Measurements from ENCODE around the gene CTNND2.
"Not testable (repeated sequence)": the region's sequence is repeated elsewhere in the genome, so short reads cannot be mapped to it uniquely, and the experiment has no call there.

CTNND2 gene

DNA sequence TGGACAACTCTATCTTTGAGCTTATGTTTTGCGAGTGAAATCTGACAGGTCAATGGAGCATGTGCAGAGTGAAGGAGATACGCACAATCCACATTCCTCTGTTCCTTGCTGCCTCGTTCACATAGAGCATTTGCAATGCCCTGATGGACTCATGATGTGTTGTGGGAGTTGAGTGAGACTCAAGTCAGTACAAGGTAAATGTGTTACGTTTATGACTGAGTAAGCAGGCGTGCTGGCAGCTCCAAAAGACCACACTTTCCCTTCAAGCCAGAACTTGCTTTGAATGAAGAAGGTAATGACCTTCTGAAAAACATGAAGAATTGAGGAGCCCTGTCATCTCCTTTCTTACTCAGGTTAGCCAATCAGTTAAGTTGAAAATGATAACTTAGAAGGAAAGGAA is 477.8 kb downstream of the CTNND2 start:
- Histone ChIP-seq H3K4me1 (ENCODE audit: control insufficient read depth, insufficient read depth, low read length) (no peaks in the 10 kb centered on the region), H3K9ac (ENCODE audit: low read depth, low read length) (no peak overlapping the region), H3K27me3 (ENCODE audit: control insufficient read depth, insufficient read depth, low read length) (no peaks in the 10 kb centered on the region), H3K9me3 (ENCODE audit: control insufficient read depth, insufficient read depth, low read length) (no peaks in the 10 kb centered on the region), H3K36me3 (ENCODE audit: control insufficient read depth, insufficient read depth, low read length) (no peaks in the 10 kb centered on the region), H3K4me3 (ENCODE audit: low read depth, low read length) (no peak overlapping the region)

DNA sequence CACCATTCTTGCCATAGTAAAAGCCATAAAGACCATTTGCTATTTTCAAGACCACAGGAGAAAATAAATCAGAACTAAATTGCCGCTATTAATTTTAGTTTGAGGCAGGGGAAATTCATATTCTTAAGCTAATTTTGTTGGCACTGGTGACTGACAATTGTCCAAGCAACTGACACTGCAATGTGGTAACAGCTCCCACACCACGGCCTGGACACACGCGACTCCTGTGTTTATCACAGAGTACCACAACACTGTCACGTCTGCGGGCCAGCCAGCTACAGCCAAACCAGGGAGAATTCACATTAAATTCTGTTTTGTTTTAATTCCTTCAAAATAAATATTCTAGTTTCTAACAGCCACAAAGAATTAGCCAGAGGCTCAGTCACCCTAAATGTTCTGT is 481.9 kb downstream of the CTNND2 start:
- Histone ChIP-seq H3K36me3 (ENCODE audit: control insufficient read depth, insufficient read depth, low read length) (no peaks in the 10 kb centered on the region), H3K4me3 (ENCODE audit: low read depth, low read length) (no peak overlapping the region), H3K4me1 (ENCODE audit: control insufficient read depth, insufficient read depth, low read length) (no peaks in the 10 kb centered on the region), H3K9ac (ENCODE audit: low read depth, low read length) (no peak overlapping the region), H3K27me3 (ENCODE audit: control insufficient read depth, insufficient read depth, low read length) (no peaks in the 10 kb centered on the region), H3K9me3 (ENCODE audit: control insufficient read depth, insufficient read depth, low read length) (no peaks in the 10 kb centered on the region)

DNA sequence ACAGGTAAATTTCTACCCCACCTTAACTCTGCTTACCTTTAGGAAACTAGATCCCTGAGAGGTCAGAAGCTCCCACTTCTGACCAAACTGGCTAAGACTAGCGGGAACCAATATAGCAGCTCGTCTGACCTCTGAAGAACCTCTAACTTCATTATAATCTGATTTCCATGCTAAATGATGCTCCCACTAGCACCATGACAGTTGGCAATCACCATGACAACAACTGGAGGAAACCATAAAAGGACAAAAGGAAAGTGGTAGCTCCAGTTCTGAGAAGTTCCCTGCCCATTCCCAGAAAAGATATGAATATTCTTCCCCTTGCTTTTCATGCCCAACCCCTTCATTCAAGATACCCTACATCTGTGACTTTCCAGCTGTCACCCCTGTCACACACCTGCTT is 483.3 kb downstream of the CTNND2 start:
- no peaks in the 10 kb centered on the region for H3K27me3 ChIP-seq (ENCODE audit: control insufficient read depth, insufficient read depth, low read length)
- no peak overlapping the region for H3K4me3 ChIP-seq (ENCODE audit: low read depth, low read length)
- no peak overlapping the region for H3K9ac ChIP-seq (ENCODE audit: low read depth, low read length)
- no peaks in the 10 kb centered on the region for H3K36me3 ChIP-seq (ENCODE audit: control insufficient read depth, insufficient read depth, low read length)
- H3K9me3 ChIP-seq (ENCODE audit: control insufficient read depth, insufficient read depth, low read length), result no peaks in the 10 kb centered on the region
- no peaks in the 10 kb centered on the region for H3K4me1 ChIP-seq (ENCODE audit: control insufficient read depth, insufficient read depth, low read length)

DNA sequence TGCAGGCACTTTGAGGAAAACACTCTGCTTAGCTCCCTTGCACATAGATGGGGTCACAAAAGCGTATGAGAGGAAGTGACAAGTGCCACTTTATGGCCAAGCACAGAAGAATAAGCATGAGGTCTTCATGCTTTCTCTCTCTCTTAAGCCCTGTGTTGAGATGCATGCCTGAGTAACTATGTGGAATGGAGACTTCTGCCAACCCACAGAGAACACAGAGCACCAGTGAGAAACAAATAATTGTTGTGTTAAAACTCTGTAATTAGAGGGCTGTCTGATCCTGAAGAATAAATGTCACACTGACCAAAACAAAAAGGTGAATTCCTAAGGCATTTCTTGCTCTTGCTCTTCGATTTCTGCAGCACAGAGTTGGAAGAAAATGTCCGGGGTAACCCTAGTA is 488.5 kb downstream of the CTNND2 start:
- Histone ChIP-seq H3K27me3 (ENCODE audit: control insufficient read depth, insufficient read depth, low read length) (no peaks in the 10 kb centered on the region), H3K9ac (ENCODE audit: low read depth, low read length) (no peak overlapping the region), H3K4me1 (ENCODE audit: control insufficient read depth, insufficient read depth, low read length) (no peaks in the 10 kb centered on the region), H3K9me3 (ENCODE audit: control insufficient read depth, insufficient read depth, low read length) (no peaks in the 10 kb centered on the region), H3K36me3 (ENCODE audit: control insufficient read depth, insufficient read depth, low read length) (no peaks in the 10 kb centered on the region), H3K4me3 (ENCODE audit: low read depth, low read length) (no peak overlapping the region)

DNA sequence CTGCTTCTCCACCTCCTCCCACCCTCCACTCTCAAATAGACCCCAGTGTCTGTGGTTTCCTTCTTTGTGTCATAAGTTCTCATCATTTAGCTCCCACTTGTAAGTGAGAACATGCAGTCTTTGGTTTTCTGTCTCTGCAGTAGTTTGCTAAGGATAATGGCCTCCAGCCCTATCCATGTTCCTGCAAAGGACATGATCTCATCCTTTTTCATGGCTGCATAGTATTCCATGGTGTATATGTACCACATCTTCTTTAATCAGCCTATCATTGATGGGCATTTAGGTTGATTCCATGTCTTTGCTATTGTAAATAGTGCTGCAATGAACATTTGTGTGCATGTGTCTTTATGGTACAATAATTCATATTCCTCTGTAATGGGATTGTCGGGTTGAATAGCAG is 489.5 kb downstream of the CTNND2 start:
- H3K36me3 ChIP-seq (ENCODE audit: control insufficient read depth, insufficient read depth, low read length); H3K9ac ChIP-seq (ENCODE audit: low read depth, low read length); H3K27me3 ChIP-seq (ENCODE audit: control insufficient read depth, insufficient read depth, low read length); H3K9me3 ChIP-seq (ENCODE audit: control insufficient read depth, insufficient read depth, low read length); H3K4me3 ChIP-seq (ENCODE audit: low read depth, low read length); H3K4me1 ChIP-seq (ENCODE audit: control insufficient read depth, insufficient read depth, low read length): not testable (repeated sequence)

DNA sequence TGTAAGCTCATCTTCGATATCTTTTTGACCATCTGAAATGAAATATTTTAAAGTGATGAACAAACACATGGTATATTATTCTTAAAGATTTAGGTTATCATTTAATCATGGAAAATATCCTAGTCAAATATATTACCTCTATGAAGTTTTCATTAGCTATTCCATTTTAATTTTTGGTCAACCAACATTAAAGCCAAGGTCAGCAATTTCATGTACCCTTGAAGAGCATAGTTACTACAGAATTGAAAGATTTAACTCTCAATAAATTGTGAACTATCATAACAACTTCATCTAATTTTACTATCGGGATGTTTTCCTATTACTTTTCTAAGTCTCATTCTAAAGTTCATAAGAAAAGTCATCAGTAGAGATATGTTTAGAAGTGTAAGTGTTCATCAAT is 492.6 kb downstream of the CTNND2 start:
- no peaks in the 10 kb centered on the region for H3K4me1 ChIP-seq (ENCODE audit: control insufficient read depth, insufficient read depth, low read length)
- H3K9ac ChIP-seq (ENCODE audit: low read depth, low read length), result no peak overlapping the region
- H3K9me3 ChIP-seq (ENCODE audit: control insufficient read depth, insufficient read depth, low read length), result no peaks in the 10 kb centered on the region
- H3K4me3 ChIP-seq (ENCODE audit: low read depth, low read length), result no peak overlapping the region
- no peaks in the 10 kb centered on the region for H3K36me3 ChIP-seq (ENCODE audit: control insufficient read depth, insufficient read depth, low read length)
- no peaks in the 10 kb centered on the region for H3K27me3 ChIP-seq (ENCODE audit: control insufficient read depth, insufficient read depth, low read length)

DNA sequence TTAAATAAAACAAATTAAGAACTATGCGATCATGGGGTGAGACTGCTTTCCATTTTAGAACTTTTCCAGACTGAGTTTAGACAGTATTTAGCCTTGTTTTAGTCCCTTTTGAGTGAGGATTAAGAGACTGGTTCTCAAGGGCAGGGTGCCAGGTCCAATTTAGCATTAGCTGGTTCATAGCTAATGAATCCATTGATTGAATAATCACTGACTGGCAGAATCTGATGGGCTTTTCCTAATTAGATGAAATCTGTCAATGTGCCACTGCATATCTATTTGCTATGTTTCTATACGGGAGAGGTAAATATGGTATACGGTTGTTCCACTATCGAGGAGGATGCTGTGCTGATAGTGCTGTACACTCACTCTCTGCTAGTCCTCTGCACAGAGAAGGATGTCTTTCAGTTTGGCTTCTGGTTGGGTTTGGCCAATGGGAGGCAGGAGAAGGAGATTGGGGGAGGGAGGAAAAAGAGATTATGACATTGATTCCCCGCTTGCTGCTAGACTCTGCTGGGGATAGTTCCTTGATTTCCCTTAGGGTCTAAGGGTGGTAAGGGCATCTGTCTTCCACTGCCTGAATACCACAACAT is 496.6 kb downstream of the CTNND2 start:
- H3K36me3 ChIP-seq (ENCODE audit: control insufficient read depth, insufficient read depth, low read length), result no peaks in the 10 kb centered on the region
- no peaks in the 10 kb centered on the region for H3K9me3 ChIP-seq (ENCODE audit: control insufficient read depth, insufficient read depth, low read length)
- no peaks in the 10 kb centered on the region for H3K4me1 ChIP-seq (ENCODE audit: control insufficient read depth, insufficient read depth, low read length)
- no peaks in the 10 kb centered on the region for H3K27me3 ChIP-seq (ENCODE audit: control insufficient read depth, insufficient read depth, low read length)
- H3K9ac ChIP-seq (ENCODE audit: low read depth, low read length), result no peak overlapping the region
- H3K4me3 ChIP-seq (ENCODE audit: low read depth, low read length), result no peak overlapping the region

DNA sequence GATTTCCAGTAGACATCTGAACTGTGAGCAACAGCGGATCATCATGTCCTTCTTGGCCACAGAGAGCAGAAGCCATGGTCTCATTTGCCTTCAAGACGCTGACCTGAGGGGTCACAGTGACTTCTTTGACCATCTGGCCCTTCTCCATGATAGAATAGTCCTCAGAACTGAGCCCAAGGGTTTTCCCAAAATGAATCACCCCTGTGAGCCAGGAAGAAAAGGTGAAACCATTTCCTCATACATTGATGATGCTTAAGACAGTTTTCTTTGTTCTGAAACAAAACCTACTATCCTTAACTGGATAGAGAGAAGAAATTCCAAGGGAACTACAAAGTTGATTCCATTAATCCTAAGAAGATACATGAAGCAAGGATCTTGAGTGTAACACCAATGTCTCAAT is 503.9 kb downstream of the CTNND2 start:
- H3K9me3 ChIP-seq (ENCODE audit: control insufficient read depth, insufficient read depth, low read length), result no peaks in the 10 kb centered on the region
- no peaks in the 10 kb centered on the region for H3K27me3 ChIP-seq (ENCODE audit: control insufficient read depth, insufficient read depth, low read length)
- no peak overlapping the region for H3K9ac ChIP-seq (ENCODE audit: low read depth, low read length)
- no peaks in the 10 kb centered on the region for H3K4me1 ChIP-seq (ENCODE audit: control insufficient read depth, insufficient read depth, low read length)
- no peak overlapping the region for H3K4me3 ChIP-seq (ENCODE audit: low read depth, low read length)
- H3K36me3 ChIP-seq (ENCODE audit: control insufficient read depth, insufficient read depth, low read length), result no peaks in the 10 kb centered on the region

DNA sequence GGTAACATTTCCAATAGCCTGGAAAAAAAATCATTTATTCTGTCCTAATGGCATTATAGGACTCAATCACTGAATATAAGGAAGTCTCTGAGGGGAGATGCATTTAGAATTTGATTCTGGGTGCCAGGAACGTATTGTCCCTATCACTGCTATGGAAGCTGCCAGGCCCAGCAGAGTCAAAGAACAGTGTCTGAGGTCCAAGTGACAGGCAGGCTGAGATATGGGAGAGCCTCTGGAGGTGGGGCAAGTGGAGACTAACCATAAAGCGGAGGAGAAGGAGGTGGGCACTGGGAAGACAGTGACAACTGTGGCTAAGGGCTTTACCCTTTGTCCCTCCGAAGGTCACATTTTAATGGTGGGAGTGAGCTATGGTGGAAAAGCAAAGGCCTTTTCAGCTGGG is 505.5 kb downstream of the CTNND2 start:
- Histone ChIP-seq H3K4me3 (ENCODE audit: low read depth, low read length) (no peak overlapping the region), H3K4me1 (ENCODE audit: control insufficient read depth, insufficient read depth, low read length) (no peaks in the 10 kb centered on the region), H3K27me3 (ENCODE audit: control insufficient read depth, insufficient read depth, low read length) (no peaks in the 10 kb centered on the region), H3K9ac (ENCODE audit: low read depth, low read length) (no peak overlapping the region), H3K36me3 (ENCODE audit: control insufficient read depth, insufficient read depth, low read length) (no peaks in the 10 kb centered on the region), H3K9me3 (ENCODE audit: control insufficient read depth, insufficient read depth, low read length) (no peaks in the 10 kb centered on the region)

DNA sequence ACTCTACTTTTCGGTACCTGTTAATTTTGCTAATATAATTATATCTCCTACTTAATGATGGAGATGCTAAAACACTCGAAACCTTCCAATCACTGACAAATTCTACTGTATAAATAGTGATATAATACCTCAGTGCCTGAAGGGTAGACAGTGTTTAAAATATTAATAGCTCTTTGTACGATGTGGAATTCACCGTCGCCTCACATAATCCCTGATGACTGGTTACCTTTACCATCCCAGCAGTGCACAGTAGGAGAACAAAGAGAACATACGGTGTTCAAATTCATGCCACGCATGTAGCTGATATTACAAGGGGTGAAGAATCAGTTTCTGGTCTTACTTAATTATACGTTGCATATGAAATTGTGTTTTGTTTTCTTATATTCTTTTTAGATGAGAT is 506.7 kb downstream of the CTNND2 start:
- H3K9ac ChIP-seq (ENCODE audit: low read depth, low read length), result no peak overlapping the region
- no peaks in the 10 kb centered on the region for H3K36me3 ChIP-seq (ENCODE audit: control insufficient read depth, insufficient read depth, low read length)
- no peaks in the 10 kb centered on the region for H3K4me1 ChIP-seq (ENCODE audit: control insufficient read depth, insufficient read depth, low read length)
- no peaks in the 10 kb centered on the region for H3K9me3 ChIP-seq (ENCODE audit: control insufficient read depth, insufficient read depth, low read length)
- no peak overlapping the region for H3K4me3 ChIP-seq (ENCODE audit: low read depth, low read length)
- no peaks in the 10 kb centered on the region for H3K27me3 ChIP-seq (ENCODE audit: control insufficient read depth, insufficient read depth, low read length)

DNA sequence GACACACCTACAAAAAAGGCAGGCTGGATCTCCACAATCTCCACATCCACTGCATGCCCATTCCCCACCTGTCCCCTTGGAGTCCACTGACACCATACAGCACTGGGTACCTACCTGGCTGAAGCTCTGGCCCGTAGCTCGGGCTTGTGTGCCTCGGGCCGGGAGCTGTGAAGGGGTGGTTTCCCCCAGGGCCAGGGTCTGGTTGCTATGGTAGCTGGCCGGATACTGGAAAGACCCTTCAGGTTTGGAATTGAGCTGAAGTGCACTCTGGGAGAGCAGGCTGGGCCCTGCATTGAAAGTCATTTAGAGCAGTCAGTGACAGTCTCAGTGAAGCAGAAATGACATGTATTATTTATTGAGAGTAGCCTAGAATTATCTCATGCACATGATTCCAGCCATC is 507.3 kb downstream of the CTNND2 start:
- Histone ChIP-seq H3K4me1 (ENCODE audit: control insufficient read depth, insufficient read depth, low read length) (no peaks in the 10 kb centered on the region), H3K9me3 (ENCODE audit: control insufficient read depth, insufficient read depth, low read length) (no peaks in the 10 kb centered on the region), H3K9ac (ENCODE audit: low read depth, low read length) (no peak overlapping the region), H3K27me3 (ENCODE audit: control insufficient read depth, insufficient read depth, low read length) (no peaks in the 10 kb centered on the region), H3K4me3 (ENCODE audit: low read depth, low read length) (no peak overlapping the region), H3K36me3 (ENCODE audit: control insufficient read depth, insufficient read depth, low read length) (no peaks in the 10 kb centered on the region)

DNA sequence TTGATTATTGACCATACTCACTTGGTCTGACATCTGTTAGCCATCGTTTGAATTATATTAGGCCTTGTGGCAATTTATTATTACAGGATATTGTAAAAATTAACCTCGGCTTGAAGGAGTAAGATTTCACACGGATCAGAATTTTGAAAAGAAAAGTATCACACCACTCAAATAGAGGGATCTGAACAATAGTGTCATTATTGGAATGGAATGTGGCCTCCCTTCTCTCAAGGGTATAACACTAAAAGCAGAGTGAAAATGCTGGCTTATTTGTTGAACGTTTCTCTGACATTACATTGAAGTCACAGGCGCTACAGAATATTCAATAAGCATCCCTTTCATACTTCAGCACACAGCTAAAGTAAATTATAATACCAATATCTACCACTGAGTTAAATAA is 509.3 kb downstream of the CTNND2 start:
- no peak overlapping the region for H3K4me3 ChIP-seq (ENCODE audit: low read depth, low read length)
- H3K36me3 ChIP-seq (ENCODE audit: control insufficient read depth, insufficient read depth, low read length), result no peaks in the 10 kb centered on the region
- no peaks in the 10 kb centered on the region for H3K27me3 ChIP-seq (ENCODE audit: control insufficient read depth, insufficient read depth, low read length)
- H3K4me1 ChIP-seq (ENCODE audit: control insufficient read depth, insufficient read depth, low read length), result no peaks in the 10 kb centered on the region
- H3K9ac ChIP-seq (ENCODE audit: low read depth, low read length), result no peak overlapping the region
- H3K9me3 ChIP-seq (ENCODE audit: control insufficient read depth, insufficient read depth, low read length), result no peaks in the 10 kb centered on the region
